ENCODE results near the gene EDNRB.

DNA sequence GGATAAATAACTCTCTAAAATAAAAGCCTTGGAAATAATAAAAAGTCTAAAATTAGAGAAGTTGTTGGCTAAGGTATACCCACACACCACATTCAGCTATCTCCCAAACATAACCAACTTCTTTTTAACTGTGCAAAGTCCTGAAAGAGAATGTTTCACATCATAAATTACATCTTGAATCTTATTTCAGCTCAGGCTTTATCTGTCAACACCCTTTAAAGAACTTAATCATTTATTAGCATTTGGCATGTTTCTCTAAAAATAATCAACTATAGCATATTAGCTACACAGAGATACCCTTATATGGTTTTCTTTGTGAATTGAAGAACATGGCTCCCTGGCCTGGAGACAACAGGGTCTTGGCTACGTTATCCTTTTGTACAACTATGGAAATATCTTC is 6.9 kb downstream of the EDNRB start:
- TF ChIP-seq HNF4A (conservative IDR thresholded peaks at IDR 0.05) (no peak), NR2F2 (IDR thresholded peaks at IDR 0.05) (no peak), GABPA (IDR thresholded peaks at IDR 0.05 in 1 of 2, conservative IDR thresholded peaks at IDR 0.05 in 1 of 2) (no peak), HNF4G (IDR thresholded peaks at IDR 0.05) (no peak), FOXA1 (IDR thresholded peaks at IDR 0.05) (no peak), JUND (IDR thresholded peaks at IDR 0.05) (no peak), SP1 (IDR thresholded peaks at IDR 0.05) (no peak)
- TF ChIP-seq, protein P1, sequence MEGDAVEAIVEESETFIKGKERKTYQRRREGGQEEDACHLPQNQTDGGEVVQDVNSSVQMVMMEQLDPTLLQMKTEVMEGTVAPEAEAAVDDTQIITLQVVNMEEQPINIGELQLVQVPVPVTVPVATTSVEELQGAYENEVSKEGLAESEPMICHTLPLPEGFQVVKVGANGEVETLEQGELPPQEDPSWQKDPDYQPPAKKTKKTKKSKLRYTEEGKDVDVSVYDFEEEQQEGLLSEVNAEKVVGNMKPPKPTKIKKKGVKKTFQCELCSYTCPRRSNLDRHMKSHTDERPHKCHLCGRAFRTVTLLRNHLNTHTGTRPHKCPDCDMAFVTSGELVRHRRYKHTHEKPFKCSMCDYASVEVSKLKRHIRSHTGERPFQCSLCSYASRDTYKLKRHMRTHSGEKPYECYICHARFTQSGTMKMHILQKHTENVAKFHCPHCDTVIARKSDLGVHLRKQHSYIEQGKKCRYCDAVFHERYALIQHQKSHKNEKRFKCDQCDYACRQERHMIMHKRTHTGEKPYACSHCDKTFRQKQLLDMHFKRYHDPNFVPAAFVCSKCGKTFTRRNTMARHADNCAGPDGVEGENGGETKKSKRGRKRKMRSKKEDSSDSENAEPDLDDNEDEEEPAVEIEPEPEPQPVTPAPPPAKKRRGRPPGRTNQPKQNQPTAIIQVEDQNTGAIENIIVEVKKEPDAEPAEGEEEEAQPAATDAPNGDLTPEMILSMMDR (IDR thresholded peaks at IDR 0.05; ENCODE audit: low read depth, low read length, missing input control), result no peak
- TF ChIP-seq, protein P2, sequence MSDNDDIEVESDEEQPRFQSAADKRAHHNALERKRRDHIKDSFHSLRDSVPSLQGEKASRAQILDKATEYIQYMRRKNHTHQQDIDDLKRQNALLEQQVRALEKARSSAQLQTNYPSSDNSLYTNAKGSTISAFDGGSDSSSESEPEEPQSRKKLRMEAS (IDR thresholded peaks at IDR 0.05), result no peak
- TF ChIP-seq, protein P3, sequence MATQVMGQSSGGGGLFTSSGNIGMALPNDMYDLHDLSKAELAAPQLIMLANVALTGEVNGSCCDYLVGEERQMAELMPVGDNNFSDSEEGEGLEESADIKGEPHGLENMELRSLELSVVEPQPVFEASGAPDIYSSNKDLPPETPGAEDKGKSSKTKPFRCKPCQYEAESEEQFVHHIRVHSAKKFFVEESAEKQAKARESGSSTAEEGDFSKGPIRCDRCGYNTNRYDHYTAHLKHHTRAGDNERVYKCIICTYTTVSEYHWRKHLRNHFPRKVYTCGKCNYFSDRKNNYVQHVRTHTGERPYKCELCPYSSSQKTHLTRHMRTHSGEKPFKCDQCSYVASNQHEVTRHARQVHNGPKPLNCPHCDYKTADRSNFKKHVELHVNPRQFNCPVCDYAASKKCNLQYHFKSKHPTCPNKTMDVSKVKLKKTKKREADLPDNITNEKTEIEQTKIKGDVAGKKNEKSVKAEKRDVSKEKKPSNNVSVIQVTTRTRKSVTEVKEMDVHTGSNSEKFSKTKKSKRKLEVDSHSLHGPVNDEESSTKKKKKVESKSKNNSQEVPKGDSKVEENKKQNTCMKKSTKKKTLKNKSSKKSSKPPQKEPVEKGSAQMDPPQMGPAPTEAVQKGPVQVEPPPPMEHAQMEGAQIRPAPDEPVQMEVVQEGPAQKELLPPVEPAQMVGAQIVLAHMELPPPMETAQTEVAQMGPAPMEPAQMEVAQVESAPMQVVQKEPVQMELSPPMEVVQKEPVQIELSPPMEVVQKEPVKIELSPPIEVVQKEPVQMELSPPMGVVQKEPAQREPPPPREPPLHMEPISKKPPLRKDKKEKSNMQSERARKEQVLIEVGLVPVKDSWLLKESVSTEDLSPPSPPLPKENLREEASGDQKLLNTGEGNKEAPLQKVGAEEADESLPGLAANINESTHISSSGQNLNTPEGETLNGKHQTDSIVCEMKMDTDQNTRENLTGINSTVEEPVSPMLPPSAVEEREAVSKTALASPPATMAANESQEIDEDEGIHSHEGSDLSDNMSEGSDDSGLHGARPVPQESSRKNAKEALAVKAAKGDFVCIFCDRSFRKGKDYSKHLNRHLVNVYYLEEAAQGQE (IDR thresholded peaks at IDR 0.05), result no peak
- TF ChIP-seq, protein P4, sequence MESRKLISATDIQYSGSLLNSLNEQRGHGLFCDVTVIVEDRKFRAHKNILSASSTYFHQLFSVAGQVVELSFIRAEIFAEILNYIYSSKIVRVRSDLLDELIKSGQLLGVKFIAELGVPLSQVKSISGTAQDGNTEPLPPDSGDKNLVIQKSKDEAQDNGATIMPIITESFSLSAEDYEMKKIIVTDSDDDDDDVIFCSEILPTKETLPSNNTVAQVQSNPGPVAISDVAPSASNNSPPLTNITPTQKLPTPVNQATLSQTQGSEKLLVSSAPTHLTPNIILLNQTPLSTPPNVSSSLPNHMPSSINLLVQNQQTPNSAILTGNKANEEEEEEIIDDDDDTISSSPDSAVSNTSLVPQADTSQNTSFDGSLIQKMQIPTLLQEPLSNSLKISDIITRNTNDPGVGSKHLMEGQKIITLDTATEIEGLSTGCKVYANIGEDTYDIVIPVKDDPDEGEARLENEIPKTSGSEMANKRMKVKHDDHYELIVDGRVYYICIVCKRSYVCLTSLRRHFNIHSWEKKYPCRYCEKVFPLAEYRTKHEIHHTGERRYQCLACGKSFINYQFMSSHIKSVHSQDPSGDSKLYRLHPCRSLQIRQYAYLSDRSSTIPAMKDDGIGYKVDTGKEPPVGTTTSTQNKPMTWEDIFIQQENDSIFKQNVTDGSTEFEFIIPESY (IDR thresholded peaks at IDR 0.05), result no peak
- TF ChIP-seq, protein P5, sequence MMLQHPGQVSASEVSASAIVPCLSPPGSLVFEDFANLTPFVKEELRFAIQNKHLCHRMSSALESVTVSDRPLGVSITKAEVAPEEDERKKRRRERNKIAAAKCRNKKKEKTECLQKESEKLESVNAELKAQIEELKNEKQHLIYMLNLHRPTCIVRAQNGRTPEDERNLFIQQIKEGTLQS (IDR thresholded peaks at IDR 0.05), result no peak

Measured in liver (tissue), 3 donors.